Mesothelial cell of epicardium (in vitro differentiated cells): Measurements from ENCODE around the gene CRACR2A. TPM values are rescaled to one million over a fixed set of nuclear protein-coding genes. Genes with fewer than 3 reads are reported as not detected.

Source experiments
- DNase-seq, 2 experiments: peaks; one replicate each; pipeline ENCODE4 v3.0.0; 2021; ENCODE audit warnings: low spot score in 2 of 2; ENCODE audit not compliant: unreplicated experiment in 2 of 2
- H3K27ac Mint-ChIP-seq: 2 replicates; pipeline ENCODE4 v1.8.0; 2021; ENCODE audit warnings: mixed read lengths
- H3K27me3 Mint-ChIP-seq: 2 replicates; pipeline ENCODE4 v1.8.0; 2021; ENCODE audit warnings: low read depth, mixed read lengths
- H3K36me3 Mint-ChIP-seq: 2 replicates; pipeline ENCODE4 v1.8.0; 2021; ENCODE audit warnings: mixed read lengths
- H3K4me1 Mint-ChIP-seq: 2 replicates; pipeline ENCODE4 v1.8.0; 2021; ENCODE audit warnings: mixed read lengths
- H3K4me3 Mint-ChIP-seq: 2 replicates; pipeline ENCODE4 v1.8.0; 2021; ENCODE audit warnings: mild to moderate bottlenecking, moderate library complexity, mixed read lengths
- H3K9me3 Mint-ChIP-seq: 2 replicates; pipeline ENCODE4 v1.8.0; 2021; ENCODE audit warnings: mixed read lengths
- total RNA-seq: library from RNA; stranded (reverse); gene quantifications from 3 replicates; pipeline ENCODE4 v1.2.1, GENCODE V29; 2021
- TF ChIP-seq, protein P1 (sequence below): fragments of 200-600 bp; sonication (generic); IDR thresholded peaks from one replicate; pipeline ENCODE4 v1.5.0; 2021; ENCODE audit warnings: antibody characterized with exemption; ENCODE audit not compliant: unreplicated experiment

Gene CRACR2A
- total RNA-seq, 1 donor from 2014 or later = 1.0 TPM

DNA sequence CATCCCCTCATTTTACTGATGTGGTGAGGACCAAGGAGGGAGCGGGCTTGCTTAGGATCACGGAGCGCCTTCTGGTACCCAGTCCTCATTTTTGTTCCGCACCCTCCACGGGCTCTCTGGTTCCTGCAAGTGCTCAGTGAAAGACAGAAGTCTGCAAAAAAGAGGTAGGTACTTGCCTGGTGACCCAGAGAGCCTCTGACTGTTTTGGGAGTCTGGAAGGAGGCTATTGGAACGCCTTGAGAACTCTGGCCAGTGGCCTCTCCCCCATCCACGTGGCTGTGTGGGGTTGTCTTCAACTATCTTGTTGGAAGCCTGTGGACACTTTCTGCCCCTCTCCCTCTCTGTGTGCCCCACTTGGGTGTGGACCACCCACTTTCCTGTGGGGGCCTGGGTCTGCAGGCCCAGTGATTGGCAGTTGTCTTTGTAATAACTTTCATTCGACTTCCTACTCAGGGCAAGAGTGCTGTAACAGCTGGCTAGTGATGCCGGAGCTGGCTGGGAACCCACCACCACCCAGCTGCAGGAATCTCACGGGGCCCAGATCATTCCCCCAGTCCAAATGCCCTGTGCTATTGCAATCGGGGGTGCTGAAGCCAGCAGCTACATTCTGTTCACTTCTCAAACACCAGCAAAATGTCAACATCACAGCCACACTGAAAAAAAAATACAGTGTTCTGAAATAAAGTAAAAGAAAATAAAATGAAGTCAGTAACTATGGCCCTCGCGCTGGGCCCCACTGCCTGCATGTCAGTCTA, 139.1 kb downstream of the CRACR2A start:
- TF ChIP-seq, protein P1, sequence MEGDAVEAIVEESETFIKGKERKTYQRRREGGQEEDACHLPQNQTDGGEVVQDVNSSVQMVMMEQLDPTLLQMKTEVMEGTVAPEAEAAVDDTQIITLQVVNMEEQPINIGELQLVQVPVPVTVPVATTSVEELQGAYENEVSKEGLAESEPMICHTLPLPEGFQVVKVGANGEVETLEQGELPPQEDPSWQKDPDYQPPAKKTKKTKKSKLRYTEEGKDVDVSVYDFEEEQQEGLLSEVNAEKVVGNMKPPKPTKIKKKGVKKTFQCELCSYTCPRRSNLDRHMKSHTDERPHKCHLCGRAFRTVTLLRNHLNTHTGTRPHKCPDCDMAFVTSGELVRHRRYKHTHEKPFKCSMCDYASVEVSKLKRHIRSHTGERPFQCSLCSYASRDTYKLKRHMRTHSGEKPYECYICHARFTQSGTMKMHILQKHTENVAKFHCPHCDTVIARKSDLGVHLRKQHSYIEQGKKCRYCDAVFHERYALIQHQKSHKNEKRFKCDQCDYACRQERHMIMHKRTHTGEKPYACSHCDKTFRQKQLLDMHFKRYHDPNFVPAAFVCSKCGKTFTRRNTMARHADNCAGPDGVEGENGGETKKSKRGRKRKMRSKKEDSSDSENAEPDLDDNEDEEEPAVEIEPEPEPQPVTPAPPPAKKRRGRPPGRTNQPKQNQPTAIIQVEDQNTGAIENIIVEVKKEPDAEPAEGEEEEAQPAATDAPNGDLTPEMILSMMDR = no peak
- Mint-ChIP-seq H3K4me1 (no peaks in the 10 kb centered on the region), H3K27ac (no peak overlapping the region), H3K4me3 (no peak overlapping the region), H3K9me3 (peaks cover 10% of the 10 kb centered on the region), H3K27me3 (no peaks in the 10 kb centered on the region), H3K36me3 (no peaks in the 10 kb centered on the region)
- no peak for DNase-seq

GRCh38 chr12:3611860-3612703, 140.8 kb downstream of the CRACR2A start:
- Mint-ChIP-seq H3K27ac (no peak overlapping the region), H3K4me3 (no peak overlapping the region), H3K4me1 (no peaks in the 10 kb centered on the region), H3K9me3 (peaks cover 10% of the 10 kb centered on the region), H3K36me3 (no peaks in the 10 kb centered on the region), H3K27me3 (peaks cover 4% of the 10 kb centered on the region)
- DNase-seq = no peak
- TF ChIP-seq, protein P1 = no peak

DNA sequence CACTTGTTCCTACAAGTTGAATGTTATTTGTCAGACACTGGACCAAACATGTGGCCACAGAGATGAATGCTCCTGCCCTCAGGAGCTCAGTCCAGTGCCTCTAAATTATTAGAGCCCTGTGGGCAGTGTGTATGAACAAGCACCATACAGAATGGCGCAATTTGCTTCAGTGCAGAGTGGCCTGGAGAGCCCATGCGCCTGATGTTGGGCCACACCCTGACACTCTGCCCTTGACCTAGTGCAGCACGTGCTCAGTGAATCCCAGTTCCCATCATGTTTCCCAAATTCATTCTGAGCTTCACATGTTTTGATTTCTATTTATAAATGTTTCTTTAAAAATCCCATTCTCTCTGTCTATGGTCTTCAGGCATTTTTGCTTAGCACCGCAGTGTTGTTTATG, 145.1 kb downstream of the CRACR2A start:
- DNase-seq = no peak
- no peaks in the 10 kb centered on the region for H3K36me3 Mint-ChIP-seq

GRCh38 chr12:3607039-3607720, 145.7 kb downstream of the CRACR2A start:
- Mint-ChIP-seq H3K27me3 (peaks cover 46% of the 10 kb centered on the region), H3K9me3 (peaks cover 10% of the 10 kb centered on the region), H3K4me1 (peaks cover 16% of the 10 kb centered on the region), H3K36me3 (no peaks in the 10 kb centered on the region), H3K4me3 (no peak overlapping the region), H3K27ac (no peak overlapping the region)
- DNase-seq = no peak
- TF ChIP-seq, protein P1 = no peak

More for the DNA sequence above, 145.1 kb downstream of the CRACR2A start:
- Mint-ChIP-seq H3K27me3 (peaks cover 40% of the 10 kb centered on the region), H3K9me3 (peaks cover 10% of the 10 kb centered on the region), H3K4me1 (peaks cover 16% of the 10 kb centered on the region), H3K27ac (no peak overlapping the region), H3K4me3 (no peak overlapping the region)
- TF ChIP-seq, protein P1 = no peak

- Mint-ChIP-seq H3K9me3 (peaks cover 10% of the 10 kb centered on the region), H3K4me1 (peaks cover 16% of the 10 kb centered on the region), H3K36me3 (no peaks in the 10 kb centered on the region), H3K27me3 (peaks cover 51% of the 10 kb centered on the region), H3K4me3 (no peak overlapping the region), H3K27ac (no peak overlapping the region)
- TF ChIP-seq, protein P1 = no peak
- no peak for DNase-seq
Observed at GRCh38 chr12:3606128-3606527, 146.8 kb downstream of the CRACR2A start.
